GM12891 (cell line): ENCODE results near the gene ATXN1.
"Not testable (repeated sequence)": the region's sequence is repeated elsewhere in the genome, so short reads cannot be mapped to it uniquely, and the experiment has no call there.

ENCODE experiments used
- DNase-seq: peaks from one replicate; pipeline ENCODE4 v3.0.0; 2011; ENCODE audit warnings: low spot score; ENCODE audit not compliant: insufficient read length
- FAIRE-seq: peaks from 2 replicates; lab custom pipeline; 2011; peaks lifted over from hg19 to GRCh38; lab: Jason Lieb, UNC
- PAX5 ChIP-seq: IDR thresholded peaks from 2 replicates; pipeline ENCODE4 v1.6.1; 2011; ENCODE audit warnings: low read length, moderate library complexity, mild to moderate bottlenecking; ENCODE audit not compliant: insufficient read depth, severe bottlenecking
- POLR2A ChIP-seq: IDR thresholded peaks from 2 replicates; pipeline ENCODE4 v1.6.1; 2011; ENCODE audit warnings: low read depth, low read length, control low read depth
- POLR2AphosphoS5 ChIP-seq: IDR thresholded peaks from 2 replicates; pipeline ENCODE4 v1.6.1; 2011; ENCODE audit warnings: low read depth, low read length, control low read depth
- POU2F2 ChIP-seq: IDR thresholded peaks from 2 replicates; pipeline ENCODE4 v1.6.1; 2011; ENCODE audit warnings: low read depth, mild to moderate bottlenecking, control low read depth, low read length, moderate library complexity
- SPI1 ChIP-seq: IDR thresholded peaks from 2 replicates; pipeline ENCODE4 v1.6.1; 2011; ENCODE audit warnings: low read depth, low read length, control low read depth
- TAF1 ChIP-seq: IDR thresholded peaks from 2 replicates; pipeline ENCODE4 v1.6.1; 2011; ENCODE audit warnings: low read depth, low read length, control low read depth

ATXN1 gene

DNA sequence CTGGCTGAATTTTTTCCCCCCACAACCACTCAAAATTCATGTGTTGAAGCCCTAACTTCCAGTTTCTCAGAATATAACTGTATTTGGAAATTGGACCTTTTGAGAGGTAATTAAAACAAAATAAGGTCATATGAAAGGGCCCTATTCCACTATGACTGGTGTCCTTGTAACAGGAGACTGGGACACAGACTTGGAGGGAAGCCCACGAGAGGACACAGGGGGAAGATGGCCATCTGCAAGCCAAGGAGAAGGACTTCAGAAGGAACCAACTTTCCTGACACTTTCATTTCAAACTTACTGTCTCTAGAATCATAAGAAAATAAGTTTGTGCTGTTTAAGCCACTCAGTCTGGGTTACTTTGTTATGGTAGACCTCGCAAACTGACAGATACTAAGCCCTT lies 134.6 kb downstream of the ATXN1 start:
- no peak for TF ChIP-seq SPI1
- TF ChIP-seq POU2F2 = no peak
- TF ChIP-seq PAX5 = no peak
- TF ChIP-seq POLR2A = no peak
- no peak for TF ChIP-seq POLR2AphosphoS5
- TF ChIP-seq TAF1 = no peak
- DNase-seq (no peak), FAIRE-seq (no peak)

DNA sequence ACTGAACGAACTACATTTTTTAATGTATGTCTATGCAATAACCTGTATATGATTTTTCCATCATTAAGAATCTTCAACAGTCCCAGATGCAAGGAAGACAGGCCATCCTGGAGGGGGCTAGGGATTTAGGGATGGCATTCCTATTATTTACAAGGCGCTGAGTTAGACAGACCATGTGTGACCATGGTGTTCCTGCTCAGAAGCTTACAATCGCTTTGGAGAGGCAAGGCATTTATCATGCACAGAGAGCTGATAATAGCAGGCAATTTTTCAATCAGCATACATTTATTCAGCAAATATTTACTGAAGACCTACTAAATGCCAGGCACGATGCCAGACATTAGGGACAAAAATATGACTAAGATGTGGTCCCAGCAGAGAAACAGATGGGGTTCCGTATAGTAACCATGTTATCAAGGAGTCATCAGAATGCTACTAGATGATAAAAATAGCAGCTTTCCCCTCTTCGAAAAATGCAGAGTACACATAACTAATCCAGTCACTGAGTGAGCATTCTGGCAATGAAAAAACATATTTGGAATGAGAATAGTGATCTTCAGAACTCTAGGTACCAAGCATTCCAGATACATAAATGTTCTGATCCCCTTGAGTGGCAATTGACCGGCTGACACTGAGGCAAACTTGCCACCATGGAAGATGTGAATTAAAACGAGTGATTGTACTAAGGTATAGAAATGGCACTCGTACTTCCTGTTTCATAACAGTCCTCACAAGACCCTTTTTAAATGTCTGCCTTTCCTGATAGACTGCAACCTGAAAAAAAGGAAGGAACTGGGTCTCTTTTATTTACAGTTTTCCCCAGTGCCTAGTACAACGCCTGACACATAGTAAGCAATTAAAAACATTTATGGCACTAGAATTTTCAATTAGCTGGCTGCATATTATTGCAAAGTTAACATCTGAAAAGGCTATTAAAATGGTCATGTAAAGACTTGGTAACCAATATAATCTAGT lies 135.7 kb downstream of the ATXN1 start:
- TF ChIP-seq POU2F2 (no peak), SPI1 (peak; percentile 21; the same call in 1 of the 2 replicates), TAF1 (no peak), PAX5 (no peak), POLR2AphosphoS5 (no peak)
- FAIRE-seq (no peak), DNase-seq (no peak)

- no peak for FAIRE-seq
- DNase-seq = no peak
- TF ChIP-seq POLR2AphosphoS5 (no peak), PAX5 (no peak), SPI1 (no peak), POLR2A (no peak), POU2F2 (no peak), TAF1 (no peak)
Observed at GRCh38 chr6:16624636-16625290, 136.5 kb downstream of the ATXN1 start.

- TF ChIP-seq PAX5 (no peak), SPI1 (no peak), POLR2AphosphoS5 (no peak), TAF1 (no peak), POLR2A (no peak), POU2F2 (no peak)
- DNase-seq (no peak), FAIRE-seq (no peak)
Observed at GRCh38 chr6:16623731-16624130, 137.5 kb downstream of the ATXN1 start.

GRCh38 chr6:16623029-16623653 lies 138.1 kb downstream of the ATXN1 start:
- TF ChIP-seq TAF1 = no peak
- no peak for TF ChIP-seq PAX5
- no peak for TF ChIP-seq SPI1
- no peak for TF ChIP-seq POLR2A
- no peak for TF ChIP-seq POLR2AphosphoS5
- TF ChIP-seq POU2F2 = no peak
- DNase-seq (no peak), FAIRE-seq (no peak)

- FAIRE-seq = peak; percentile 51
- TF ChIP-seq SPI1 = no peak
- no peak for TF ChIP-seq POU2F2
- TF ChIP-seq POLR2A = no peak
- TF ChIP-seq POLR2AphosphoS5 = no peak
- no peak for TF ChIP-seq PAX5
- TF ChIP-seq TAF1 = no peak
- DNase-seq = no peak
Observed at GRCh38 chr6:16622193-16622592, 139.1 kb downstream of the ATXN1 start.

- TF ChIP-seq POLR2AphosphoS5 (no peak), SPI1 (no peak), PAX5 (no peak), TAF1 (no peak), POU2F2 (no peak), POLR2A (no peak)
- no peak for DNase-seq
- no peak for FAIRE-seq
Observed at GRCh38 chr6:16621002-16621401, 140.3 kb downstream of the ATXN1 start.

DNA sequence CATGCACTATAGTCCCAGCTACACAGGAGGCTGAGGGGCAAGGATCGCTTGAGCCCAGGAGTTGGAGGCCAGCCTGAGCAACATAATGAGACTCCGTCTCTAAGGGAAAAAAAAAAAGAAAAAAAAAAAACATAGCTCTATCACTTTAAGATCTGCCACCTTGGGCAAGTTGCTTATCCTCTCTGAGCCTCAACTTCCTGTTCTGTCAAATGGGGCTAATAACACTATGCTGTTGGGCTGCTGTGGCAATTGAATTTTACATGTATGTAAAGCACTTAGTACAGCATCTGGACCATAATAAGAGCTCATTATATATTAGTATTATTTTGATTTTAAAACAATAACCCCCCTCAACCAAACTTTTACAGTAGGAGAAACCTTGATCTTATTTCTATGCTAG lies 141.5 kb downstream of the ATXN1 start:
- TF ChIP-seq POLR2A (no peak), PAX5 (no peak), POLR2AphosphoS5 (no peak), TAF1 (no peak), POU2F2 (no peak), SPI1 (no peak)
- FAIRE-seq (no peak), DNase-seq (no peak)

GRCh38 chr6:16618962-16619361 lies 142.3 kb downstream of the ATXN1 start:
- no peak for TF ChIP-seq PAX5
- no peak for TF ChIP-seq POU2F2
- DNase-seq (no peak), FAIRE-seq (no peak)

- not testable (repeated sequence) for DNase-seq
- FAIRE-seq = peak; percentile 77
Observed at GRCh38 chr6:16615215-16615614, 146.0 kb downstream of the ATXN1 start.

- not testable (repeated sequence) for DNase-seq
- FAIRE-seq = peak; percentile 43
Observed at GRCh38 chr6:16614143-16614542, 147.1 kb downstream of the ATXN1 start.

DNA sequence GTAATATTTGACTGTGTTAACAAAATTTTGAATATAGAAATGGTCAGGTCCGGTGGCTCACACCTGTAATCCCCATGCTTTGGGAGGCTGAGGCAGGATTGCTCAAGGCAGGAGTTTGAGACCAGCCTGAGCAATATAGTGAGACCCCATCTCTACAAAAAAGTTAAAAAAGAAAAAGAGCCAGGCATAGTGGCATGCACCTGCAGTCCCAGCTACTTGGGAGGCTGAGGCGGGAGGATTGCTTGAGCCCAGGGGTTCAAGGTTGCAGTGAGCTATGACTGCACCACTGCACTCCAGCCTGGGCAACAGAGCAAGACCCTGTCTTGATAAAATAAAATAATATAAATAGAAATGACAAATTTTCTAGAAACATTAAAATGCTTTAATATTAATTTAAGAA lies 147.8 kb downstream of the ATXN1 start:
- not testable (repeated sequence) for FAIRE-seq

More for the DNA sequence above, 147.8 kb downstream of the ATXN1 start:
- not testable (repeated sequence) for DNase-seq
